ENCODE data around the gene CCSAP.
A peak's percentile ranks its signal among the peaks of the same experiment; 100 is the strongest.

CCSAP gene

GRCh38 chr1:229275005-229275404 lies 67.8 kb downstream of the CCSAP start:
- no peaks in the 10 kb centered on the region for H3K36me3 Mint-ChIP-seq

GRCh38 chr1:229273507-229274232 lies 69.2 kb downstream of the CCSAP start:
- Mint-ChIP-seq H3K27ac (no peak overlapping the region), H3K4me1 (peaks cover 30% of the 10 kb centered on the region), H3K4me3 (no peak overlapping the region), H3K9me3 (no peaks in the 10 kb centered on the region), H3K36me3 (no peaks in the 10 kb centered on the region)
- no peak for ATAC-seq
- no peak for DNase-seq (ENCODE audit: low spot score in 2 of 2)

More at GRCh38 chr1:229275005-229275404, 67.8 kb downstream of the CCSAP start:
- no peak for DNase-seq (ENCODE audit: low spot score in 2 of 2)
- no peak overlapping the region for H3K27ac Mint-ChIP-seq
- H3K4me3 Mint-ChIP-seq: no peak overlapping the region
- H3K4me1 Mint-ChIP-seq: peaks cover 30% of the 10 kb centered on the region
- H3K9me3 Mint-ChIP-seq: no peaks in the 10 kb centered on the region
- no peak for ATAC-seq

DNA sequence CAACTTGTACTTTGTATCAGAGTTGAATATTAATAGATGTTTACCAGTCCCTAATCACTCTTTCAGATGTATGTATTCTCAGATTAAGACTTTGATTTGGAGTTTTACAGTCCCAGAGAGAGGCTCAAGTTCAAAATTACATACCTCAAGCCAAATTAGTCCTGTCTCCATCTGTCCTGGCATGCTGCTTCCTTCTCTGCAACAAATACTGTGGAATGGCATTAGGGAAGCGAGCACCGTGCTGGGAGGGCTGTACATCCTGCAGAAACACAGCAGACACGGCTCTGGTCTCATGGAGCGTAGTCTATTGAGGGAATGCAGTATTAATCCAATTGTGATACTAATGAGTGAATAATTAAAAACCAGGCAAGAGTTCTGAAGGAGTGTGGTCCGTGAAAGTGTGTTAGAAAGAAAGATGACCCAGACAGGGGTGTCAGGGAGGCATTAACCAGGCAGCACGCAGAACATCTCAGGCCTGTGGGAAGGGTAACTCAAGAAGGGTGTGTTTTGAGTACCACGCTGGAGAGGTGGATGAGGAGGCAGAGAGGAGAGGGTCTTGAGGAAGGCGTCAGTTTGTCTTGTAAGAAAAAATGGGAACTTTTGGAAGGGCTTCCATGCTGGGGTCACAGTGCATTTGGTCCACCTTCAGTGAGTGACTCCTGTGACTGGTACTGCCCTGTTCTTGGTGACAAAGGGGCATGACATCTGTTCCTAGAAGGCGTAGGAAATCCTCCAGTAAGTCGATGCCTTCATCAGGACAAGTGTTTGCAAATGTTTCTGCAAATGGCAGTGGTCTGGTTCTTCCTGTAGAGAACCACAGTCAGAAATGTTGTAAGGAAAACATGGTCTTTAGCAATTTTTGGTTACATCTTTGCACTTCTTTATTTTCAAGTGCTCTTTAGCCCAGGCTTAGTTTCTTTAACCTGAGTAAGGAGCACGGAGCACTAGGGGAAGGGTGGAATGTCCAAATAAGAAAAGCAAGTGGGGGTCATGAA lies 70.4 kb downstream of the CCSAP start:
- DNase-seq (ENCODE audit: low spot score in 2 of 2) (no peak), ATAC-seq (no peak)
- H3K9me3 Mint-ChIP-seq: no peaks in the 10 kb centered on the region
- H3K36me3 Mint-ChIP-seq: no peaks in the 10 kb centered on the region
- peak overlapping the region; percentile 91 for H3K27ac Mint-ChIP-seq
- H3K4me3 Mint-ChIP-seq: peak overlapping the region; percentile 89
- H3K4me1 Mint-ChIP-seq: peaks cover 30% of the 10 kb centered on the region

- H3K4me3 Mint-ChIP-seq: peak overlapping the region; percentile 89
- H3K27ac Mint-ChIP-seq: peak overlapping the region; percentile 91
- peaks cover 35% of the 10 kb centered on the region for H3K4me1 Mint-ChIP-seq
- no peaks in the 10 kb centered on the region for H3K36me3 Mint-ChIP-seq
- peaks cover 2% of the 10 kb centered on the region for H3K9me3 Mint-ChIP-seq
- no peak for DNase-seq (ENCODE audit: low spot score in 2 of 2)
- peak; percentile 81 for ATAC-seq
These were observed 71.2 kb downstream of the CCSAP start for GRCh38 chr1:229271448-229272159.

Data from stimulated activated effector memory CD8-positive, alpha-beta T cell treated with anti-CD3 and anti-CD28 coated beads, Interleukin-12 subunit alpha, Interleukin-12 subunit beta, amount 100 ng/mL, for 72 hours (primary cell).